HepG2 (cell line): ENCODE results near the gene SIGLEC10. TPM values are rescaled to one million over a fixed set of nuclear protein-coding genes. Genes with fewer than 3 reads are reported as not detected.

ENCODE experiments used
- ARID5B ChIP-seq: IDR thresholded peaks from 2 replicates; pipeline ENCODE4 v1.4.0; 2020; ENCODE audit warnings: mild to moderate bottlenecking, missing genetic modification reagents
- ARNT2 ChIP-seq: sonication (generic); formaldehyde crosslinking; IDR thresholded peaks from 2 replicates; pipeline ENCODE4 v1.8.0; 2022; ENCODE audit warnings: mild to moderate bottlenecking, low read depth, missing genetic modification reagents, moderate library complexity
- DZIP1 ChIP-seq: sonication (generic); formaldehyde crosslinking; IDR thresholded peaks from 2 replicates; pipeline ENCODE4 v1.5.0; 2020; ENCODE audit warnings: mild to moderate bottlenecking, missing genetic modification reagents
- EZH2 ChIP-seq: conservative IDR thresholded peaks from 2 replicates; pipeline ENCODE4 v1.6.1; 2012; ENCODE audit warnings: mild to moderate bottlenecking, low read depth, low read length, moderate library complexity
- JUNB ChIP-seq: sonication (generic); formaldehyde crosslinking; IDR thresholded peaks from 2 replicates; pipeline ENCODE4 v1.8.0; 2022; ENCODE audit warnings: missing genetic modification reagents, mild to moderate bottlenecking, borderline replicate concordance
- MAFG ChIP-seq: sonication (generic); formaldehyde crosslinking; IDR thresholded peaks from 2 replicates; pipeline ENCODE4 v1.5.1; 2020; ENCODE audit warnings: mild to moderate bottlenecking, missing genetic modification reagents
- MEIS2 ChIP-seq: sonication (generic); formaldehyde crosslinking; IDR thresholded peaks from 2 replicates; pipeline ENCODE4 v1.9.0; 2021; ENCODE audit warnings: mild to moderate bottlenecking, missing genetic modification reagents
- NONO ChIP-seq, 2 experiments: fragments of 450-650 bp in 1 of 2; sonication (generic) in 1 of 2; formaldehyde crosslinking in 1 of 2; IDR thresholded peaks in 1 of 2; conservative IDR thresholded peaks in 1 of 2; 2 replicates each; pipeline versions ENCODE4 v1.6.1 to v1.8.0; 2017 to 2022; ENCODE audit warnings: mild to moderate bottlenecking in 1 of 2, missing genetic modification reagents in 1 of 2, moderate library complexity in 1 of 2
- PLRG1 ChIP-seq: fragments of 450-650 bp; conservative IDR thresholded peaks from 2 replicates; pipeline ENCODE4 v1.6.1; 2016
- POLR2G ChIP-seq: fragments of 200-400 bp; formaldehyde crosslinking; IDR thresholded peaks from 2 replicates; pipeline ENCODE4 v1.6.1; 2018; ENCODE audit warnings: mild to moderate bottlenecking, low read depth, low read length, moderate library complexity
- SMARCC2 ChIP-seq: fragments of 450-650 bp; IDR thresholded peaks from 2 replicates; pipeline ENCODE4 v1.6.1; 2017; ENCODE audit warnings: antibody characterized with exemption, mild to moderate bottlenecking
- ZMYM2 ChIP-seq: sonication (generic); formaldehyde crosslinking; IDR thresholded peaks from 2 replicates; pipeline ENCODE4 v1.8.0; 2022; ENCODE audit warnings: mild to moderate bottlenecking, missing genetic modification reagents
- ZNF142 ChIP-seq: sonication (generic); formaldehyde crosslinking; IDR thresholded peaks from 2 replicates; pipeline ENCODE4 v1.4.0; 2020; ENCODE audit warnings: missing genetic modification reagents
- ZNF264 ChIP-seq: sonication (generic); formaldehyde crosslinking; IDR thresholded peaks from 2 replicates; pipeline ENCODE4 v1.4.0; 2020; ENCODE audit warnings: missing genetic modification reagents
- ZNF329 ChIP-seq: sonication (generic); formaldehyde crosslinking; IDR thresholded peaks from 2 replicates; pipeline ENCODE4 v1.9.0; 2021; ENCODE audit warnings: low read depth, mild to moderate bottlenecking, missing genetic modification reagents
- ZNF552 ChIP-seq: sonication (generic); formaldehyde crosslinking; IDR thresholded peaks from 2 replicates; pipeline ENCODE4 v1.9.0; 2022; ENCODE audit warnings: missing genetic modification reagents, mild to moderate bottlenecking, borderline replicate concordance
- polyA plus RNA-seq, 8 experiments: library from polyadenylated mRNA; depleted of rRNA in 3 of 8; stranded (reverse) in 7 of 8; unstranded in 1 of 8; fragments of >200 nt; fragmentation: Illumina TruSeq in 4 of 8; extraction: Trizol in 4 of 8; gene quantifications; 2 replicates each; pipeline versions ENCODE4 v1.2.1 to v1.2.3, GENCODE V29; 2011 to 2016; ENCODE audit warnings: low read depth in 4 of 8, missing spikeins in 1 of 8, mixed read lengths in 1 of 8; ENCODE audit not compliant: insufficient read depth in 1 of 8
- total RNA-seq, 5 experiments: library from RNA; depleted of rRNA; stranded (reverse); fragments of >200 nt; fragmentation: Illumina TruSeq; extraction: Trizol; gene quantifications; 2 replicates each; pipeline ENCODE4 v1.2.3, GENCODE V29; 2016; ENCODE audit warnings: low read depth in 1 of 5

The SIGLEC10 gene
- total and polyA plus RNA-seq, 2 of the 13 experiments (the other 11 are each of a cell fraction or from before 2014, with no cell fraction given): not detected

- TF ChIP-seq ZNF142: no peak; the same call in 1 of the 2 replicates
- peak; percentile 12; the same call in 1 of the 2 replicates for TF ChIP-seq MEIS2 (CRISPR knock-in tag)
- no peak for TF ChIP-seq DZIP1 (CRISPR knock-in tag)
- no peak for TF ChIP-seq EZH2
- TF ChIP-seq SMARCC2: no peak
- TF ChIP-seq PLRG1: no peak
- TF ChIP-seq ARID5B (CRISPR knock-in tag): peak; percentile 23; the same call in 1 of the 2 replicates
- no peak for TF ChIP-seq ZNF329 (CRISPR knock-in tag)
- no peak for TF ChIP-seq ZNF264
- TF ChIP-seq ZMYM2 (CRISPR knock-in tag): no peak
- peak; percentile 57; the same call in 1 of the 2 replicates for TF ChIP-seq ARNT2 (CRISPR knock-in tag)
- no peak for TF ChIP-seq MAFG (CRISPR knock-in tag)
- no peak for TF ChIP-seq JUNB (CRISPR knock-in tag)
- TF ChIP-seq ZNF552 (CRISPR knock-in tag): no peak; the same call in 1 of the 2 replicates
- no peak for TF ChIP-seq NONO (IDR thresholded peaks at IDR 0.05)
- TF ChIP-seq NONO (CRISPR knock-in tag; conservative IDR thresholded peaks at IDR 0.05): peak; percentile 29
- peak; percentile 88 for TF ChIP-seq POLR2G
These were observed 50.8 kb downstream of the SIGLEC10 start (continued) for GRCh38 chr19:51366389-51367254.
